ENCODE results near the gene PHF23. TPM values are rescaled to one million over a fixed set of nuclear protein-coding genes. Genes with fewer than 3 reads are reported as not detected.

Gene PHF23
- total RNA-seq, 1 donor from 2014 or later: 55.1 TPM

- intact Hi-C loops (cut with micrococcal nuclease): no loop called here
Observed at GRCh38 chr17:7240375-7240774, 1.1 kb upstream of the PHF23 start.

DNA sequence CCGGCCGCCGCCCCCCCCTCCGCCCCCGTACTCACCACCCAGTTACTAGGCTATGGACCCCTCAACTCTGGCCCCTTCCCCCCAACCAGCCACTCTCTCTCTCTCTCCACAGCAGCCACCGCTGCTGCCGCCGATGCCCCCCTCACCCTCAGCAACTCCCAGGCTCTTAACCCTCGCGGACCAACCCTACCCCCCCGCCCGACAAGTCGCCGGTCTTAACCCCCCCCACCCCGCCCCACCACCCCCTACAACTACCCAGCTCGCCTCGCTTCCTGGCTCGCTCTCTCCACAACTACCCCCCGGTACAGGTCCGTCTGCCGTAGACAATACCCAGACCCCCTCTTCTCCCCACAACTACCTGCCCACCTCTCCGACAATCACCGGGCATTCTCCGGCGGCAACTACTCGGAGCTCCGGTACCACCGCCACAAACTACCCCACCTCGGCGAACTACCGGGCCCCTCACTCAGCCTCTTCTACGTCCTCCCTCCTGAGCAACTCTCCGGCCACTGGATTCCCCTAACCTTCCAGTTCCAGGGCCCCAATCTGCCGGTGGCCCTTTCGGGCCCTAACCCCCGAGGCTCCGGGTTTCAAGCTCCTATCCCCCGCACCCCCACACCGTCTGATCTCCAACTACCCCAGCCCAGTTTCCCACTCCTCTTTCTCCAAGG lies 702 bp downstream of the PHF23 start:
- intact Hi-C loops (cut with micrococcal nuclease): loop anchor here (1.0 to 10.0 kb wide), 8 partner anchors 14 to 916 kb away; partner anchors contain the start of genes CYB5D1, EIF5A, ELP5 and NAA38

DNA sequence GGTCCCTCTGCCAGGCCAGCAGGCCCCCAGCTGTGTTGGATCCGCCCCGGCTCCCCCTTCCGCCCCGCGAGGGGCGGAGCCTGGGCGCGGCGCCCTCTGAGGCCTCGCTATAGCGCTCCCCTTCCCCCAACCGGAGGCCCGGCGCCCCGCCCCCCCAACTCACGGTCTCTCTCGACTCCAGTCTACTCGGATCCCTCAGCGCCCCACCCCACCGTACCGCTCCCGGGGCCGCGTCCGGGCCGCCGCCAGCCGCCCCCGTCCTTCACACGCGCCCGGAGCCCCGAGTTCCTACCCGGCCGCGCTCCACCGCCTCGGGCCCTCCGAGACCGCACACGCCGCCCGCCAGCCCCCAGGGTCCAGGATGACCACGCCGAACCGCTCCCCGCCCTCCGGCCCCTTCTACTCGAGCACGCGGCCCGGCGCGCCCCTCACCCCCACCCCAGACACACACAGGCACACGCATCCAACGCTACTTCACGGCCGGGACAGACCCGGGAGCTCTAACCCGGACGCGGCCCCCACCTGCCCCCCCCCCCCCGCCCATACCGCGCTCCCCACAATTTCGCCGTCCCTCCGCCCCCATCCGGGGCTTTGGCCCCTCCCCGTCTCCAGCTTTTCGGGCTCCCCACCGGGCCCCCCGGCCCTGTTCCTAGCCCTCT lies 1.4 kb downstream of the PHF23 start:
- intact Hi-C loops (cut with micrococcal nuclease): loop anchor here (1.0 to 10.0 kb wide), 5 partner anchors 224 to 917 kb away; partner anchors contain the start of genes CYB5D1, NAA38, PER1 and TMEM88

DNA sequence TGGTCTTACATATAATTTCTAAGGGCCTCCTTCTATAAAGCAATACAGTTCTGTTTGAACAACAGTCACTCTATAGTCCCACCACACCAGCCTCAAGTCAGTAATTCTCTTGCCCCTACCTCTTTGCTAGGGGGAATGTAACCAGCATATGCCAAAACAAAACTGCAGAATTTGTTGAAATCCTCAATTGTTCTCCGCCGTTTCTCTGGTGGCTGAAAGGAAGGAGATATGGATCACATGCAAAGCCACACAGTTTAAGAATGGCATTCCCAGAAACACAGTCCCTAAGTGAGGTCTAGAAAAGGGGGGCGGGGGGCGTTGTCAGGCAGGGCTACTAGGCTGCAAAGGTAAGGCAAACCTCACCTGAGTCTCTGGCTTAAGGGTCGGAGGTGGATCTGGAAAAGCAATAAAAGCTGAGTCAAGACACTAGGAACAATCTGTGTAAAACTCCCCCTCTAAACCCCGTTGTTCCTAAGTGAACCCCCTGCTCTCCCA lies 1.9 kb downstream of the PHF23 start:
- intact Hi-C loops (cut with micrococcal nuclease): loop anchor here (10.0 kb wide), 2 partner anchors 617 to 917 kb away; partner anchors contain the start of genes CYB5D1, NAA38, PER1 and TMEM88

DNA sequence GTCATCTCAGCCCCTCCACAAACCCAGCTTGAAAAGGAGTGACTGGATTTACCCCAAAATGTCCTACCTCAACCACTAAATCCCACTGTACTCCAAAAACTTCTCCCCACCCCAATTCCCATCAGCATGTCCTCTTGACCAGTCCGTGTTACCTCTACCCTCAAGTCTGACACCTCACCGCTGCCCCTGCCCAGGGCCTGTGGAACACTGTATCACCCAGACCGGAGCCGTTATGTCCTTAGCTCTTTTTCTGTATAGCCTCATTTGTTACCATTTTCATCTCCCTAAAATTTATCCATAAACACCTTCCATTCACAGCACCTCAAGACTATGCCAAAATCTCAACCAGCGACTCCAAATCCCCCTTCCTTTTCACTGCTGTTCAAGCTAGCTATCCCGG lies 2.4 kb downstream of the PHF23 start:
- intact Hi-C loops (cut with micrococcal nuclease): loop anchor here (10.0 kb wide), 2 partner anchors 618 to 918 kb away; partner anchors contain the start of genes CYB5D1, NAA38, PER1 and TMEM88

GRCh38 chr17:7235693-7236665 lies 3.3 kb downstream of the PHF23 start:
- intact Hi-C loops (cut with micrococcal nuclease): loop anchor here (10.0 kb wide), 2 partner anchors 619 to 919 kb away; partner anchors contain the start of genes CYB5D1, NAA38, PER1 and TMEM88

DNA sequence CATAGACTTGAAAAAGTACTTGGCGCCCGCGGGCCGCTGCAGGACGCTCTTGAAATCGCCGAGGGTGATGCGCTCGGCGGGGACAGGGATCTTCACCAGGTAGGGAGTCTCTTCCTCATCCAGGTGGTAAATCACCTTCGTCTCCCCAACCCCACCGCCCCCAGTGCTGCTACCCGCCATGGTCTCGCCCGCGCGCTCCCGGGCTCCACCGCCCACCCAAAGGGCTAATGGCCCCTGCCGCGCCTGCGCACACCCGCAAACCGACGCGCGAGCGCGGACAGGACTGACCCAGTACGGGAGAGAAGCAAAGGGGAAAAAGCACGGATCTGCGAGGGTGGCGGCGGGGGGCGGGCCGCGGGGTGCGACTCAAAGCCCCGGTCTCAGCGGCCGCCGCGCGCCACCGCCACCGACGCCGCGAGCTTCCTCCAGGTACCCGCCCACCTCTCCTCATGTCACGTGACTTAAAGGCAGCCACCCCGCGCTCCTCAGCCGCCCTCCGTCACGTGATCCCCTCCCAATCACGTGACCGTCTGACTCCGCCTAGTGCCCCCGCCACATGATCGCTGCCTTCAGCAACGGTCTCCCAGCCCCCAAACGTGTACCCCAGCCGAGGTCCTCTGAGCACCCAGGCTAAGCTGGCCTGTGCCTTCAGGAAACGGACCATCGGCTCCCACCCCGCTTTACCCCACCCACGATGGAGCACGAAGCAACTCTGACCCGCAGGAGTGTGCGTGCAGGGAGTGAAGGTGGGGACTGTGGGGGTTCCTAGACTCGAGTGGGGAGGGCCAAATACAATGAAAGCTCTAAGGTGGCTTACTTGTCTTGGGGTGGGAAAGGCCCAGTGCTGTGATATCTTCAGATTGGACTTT lies 4.9 kb downstream of the PHF23 start, which contains the start of gene DVL2:
TSS of gene DVL2 (minus strand) at position 435 of the 869 bp plus-strand sequence. CDS start at position 180, 255 bp downstream.
- intact Hi-C loops (cut with micrococcal nuclease): loop anchor here (1.0 to 10.0 kb wide), 3 partner anchors 20 to 920 kb away; partner anchors contain the start of genes CYB5D1, NAA38, PER1 and TMEM88

GRCh38 chr17:7233701-7234082 lies 5.6 kb downstream of the PHF23 start:
- intact Hi-C loops (cut with micrococcal nuclease): loop anchor here (1.0 to 10.0 kb wide), 3 partner anchors 19 to 921 kb away; partner anchors contain the start of genes CYB5D1, NAA38, PER1 and TMEM88

GRCh38 chr17:7232114-7232513 lies 7.1 kb downstream of the PHF23 start:
- intact Hi-C loops (cut with micrococcal nuclease): loop anchor here (10.0 kb wide), 2 partner anchors 623 to 923 kb away; partner anchors contain the start of genes CYB5D1, NAA38, PER1 and TMEM88

DNA sequence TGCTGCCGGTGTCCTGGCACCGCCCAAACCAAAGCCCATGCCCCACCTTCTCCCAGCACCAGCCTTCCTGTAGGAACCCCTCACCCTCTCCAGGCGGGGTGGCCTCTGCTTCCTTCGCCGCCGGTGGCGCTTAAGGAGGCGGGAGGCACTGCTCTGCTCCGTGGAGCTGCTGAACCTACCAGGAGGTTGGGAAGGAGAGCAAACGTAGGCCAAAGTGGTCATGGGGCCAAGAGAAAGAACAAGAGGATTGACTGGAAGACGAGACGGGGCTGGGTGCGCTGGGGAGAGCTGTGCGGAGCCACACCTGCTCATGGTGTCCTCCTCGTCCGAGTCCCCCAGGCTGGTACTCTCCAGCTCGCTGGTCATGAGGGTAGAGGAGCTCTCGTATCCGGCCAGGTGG lies 9.8 kb downstream of the PHF23 start:
- intact Hi-C loops (cut with micrococcal nuclease): no loop called here

- intact Hi-C loops (cut with micrococcal nuclease): no loop called here
Observed at GRCh38 chr17:7228920-7229319, 10.3 kb downstream of the PHF23 start.

DNA sequence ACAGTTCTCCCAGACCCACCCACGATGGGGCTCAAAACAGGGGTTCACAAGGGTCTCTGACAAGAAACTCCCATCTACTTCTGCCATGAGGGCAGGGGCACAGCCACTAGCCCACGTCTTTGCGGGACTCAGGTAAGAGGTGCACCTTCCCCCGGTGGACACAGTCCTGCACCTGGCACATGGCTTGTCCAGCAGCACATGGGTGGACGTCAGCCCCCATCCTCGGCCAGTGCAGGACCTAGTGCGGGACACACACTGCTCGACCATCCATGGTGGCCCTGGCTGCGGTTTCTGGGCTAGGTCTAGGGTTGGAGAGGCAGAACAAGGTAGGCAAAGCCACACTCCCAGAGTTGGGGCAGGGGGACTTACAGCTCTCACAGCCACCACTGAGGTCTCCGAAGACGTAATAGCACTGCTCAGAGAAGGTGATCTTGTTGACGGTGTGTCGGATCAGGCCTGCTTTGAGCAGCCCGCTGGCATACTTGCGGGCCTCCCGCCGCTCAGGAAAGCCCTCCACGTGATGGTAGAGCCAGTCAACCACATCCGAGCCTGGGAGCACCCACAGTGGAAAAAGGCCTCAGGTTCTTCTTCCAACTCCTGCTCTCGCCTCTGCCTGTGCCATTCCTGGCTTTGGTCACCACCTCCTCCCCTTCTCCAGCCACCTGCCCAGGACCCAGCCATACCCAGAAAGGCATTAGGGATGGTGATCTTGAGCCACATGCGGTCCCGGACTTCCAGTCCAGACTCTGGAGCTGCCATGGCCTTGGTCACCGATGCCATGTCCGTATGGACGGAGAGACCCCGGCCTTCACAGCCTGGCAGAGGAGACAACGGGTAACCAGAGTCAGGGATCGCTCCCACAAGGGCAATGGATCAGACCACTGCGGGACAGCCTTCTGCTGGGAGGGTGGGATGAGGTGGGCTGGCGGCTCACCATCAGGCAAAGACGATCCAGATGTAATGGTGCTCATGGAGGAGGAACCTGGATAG lies 12.2 kb downstream of the PHF23 start:
- intact Hi-C loops (cut with micrococcal nuclease): no loop called here

DNA sequence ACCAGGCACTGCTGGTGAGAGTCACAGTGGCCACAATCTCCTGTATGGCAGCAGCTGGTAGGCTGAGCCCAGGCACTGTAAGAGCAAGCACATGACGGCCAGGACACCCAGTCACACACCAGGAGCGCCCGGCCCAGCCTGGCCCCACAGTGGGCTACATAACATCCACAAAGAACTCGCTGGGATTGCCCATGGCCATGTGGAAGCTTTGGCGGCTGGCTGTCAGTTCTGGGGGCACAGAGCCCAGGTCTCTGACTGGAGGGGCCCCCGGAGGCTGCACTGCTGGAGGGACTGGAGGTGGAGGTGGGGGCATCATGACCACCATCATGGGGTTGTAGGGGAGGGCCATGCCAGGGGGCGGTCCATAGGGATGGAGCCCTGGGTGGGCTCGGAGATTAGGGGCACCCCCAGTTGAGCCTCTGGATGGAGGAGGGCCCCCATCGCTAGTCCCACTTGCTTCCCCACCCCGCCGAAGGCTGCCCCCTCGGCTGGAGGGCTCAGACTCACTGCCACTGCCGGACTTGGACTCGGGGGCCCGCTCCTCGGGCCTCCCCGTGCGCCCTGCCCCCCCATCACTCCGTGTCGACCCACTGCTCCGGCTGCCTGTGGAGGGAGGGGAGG lies 13.4 kb downstream of the PHF23 start:
- intact Hi-C loops (cut with micrococcal nuclease): no loop called here

DNA sequence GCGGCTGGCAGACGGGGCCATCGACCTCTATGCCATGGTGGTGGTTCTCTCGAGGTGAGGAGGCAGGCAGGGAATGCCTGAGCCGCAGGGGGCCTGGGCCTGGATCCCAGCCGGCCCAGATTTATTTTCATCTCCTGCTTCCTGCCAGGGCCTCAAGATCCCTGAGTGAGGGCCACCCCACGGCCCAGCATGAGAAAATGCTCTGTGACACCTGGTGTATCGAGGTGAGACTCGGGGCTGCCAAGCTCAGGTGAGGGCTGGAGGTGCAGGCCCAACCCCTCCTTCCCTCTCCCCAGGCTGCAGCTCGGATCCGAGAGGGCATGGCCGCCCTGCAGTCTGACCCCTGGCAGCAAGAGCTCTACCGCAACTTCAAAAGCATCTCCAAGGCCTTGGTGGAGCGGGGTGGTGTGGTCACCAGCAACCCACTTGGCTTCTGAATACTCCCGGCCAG lies 14.6 kb downstream of the PHF23 start:
- intact Hi-C loops (cut with micrococcal nuclease): no loop called here

DNA sequence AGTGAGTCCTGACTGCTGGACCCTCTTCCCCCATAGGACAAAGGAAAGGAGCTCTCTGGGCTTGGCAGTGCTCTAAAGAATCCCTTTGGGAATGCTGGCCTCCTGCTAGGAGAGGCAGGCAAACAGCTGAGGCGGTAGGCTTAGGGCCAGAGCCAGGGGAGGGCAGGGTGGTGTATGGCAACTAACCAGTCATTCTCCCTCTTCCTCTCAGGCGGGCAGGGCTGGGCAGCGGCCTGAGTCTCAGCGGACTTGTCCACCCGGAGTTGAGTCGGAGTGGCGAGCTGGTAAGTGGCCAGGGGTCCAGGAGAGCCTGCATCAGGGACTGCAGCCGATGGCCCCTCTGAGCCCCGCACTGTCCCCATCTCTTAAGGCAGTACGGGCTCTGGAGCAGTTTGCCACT lies 15.1 kb downstream of the PHF23 start:
- intact Hi-C loops (cut with micrococcal nuclease): no loop called here

GRCh38 chr17:7223375-7223774 lies 15.9 kb downstream of the PHF23 start:
- intact Hi-C loops (cut with micrococcal nuclease): no loop called here

- intact Hi-C loops (cut with micrococcal nuclease): no loop called here
Observed at GRCh38 chr17:7222972-7223292, 16.3 kb downstream of the PHF23 start.
